Activated B cell treated with CpG ODN at 0.5 μM for 24 hours (primary cell): ENCODE measurements around the gene ESYT2. TPM values are rescaled to one million over a fixed set of nuclear protein-coding genes. Genes with fewer than 3 reads are reported as not detected.

Experiments
- ATAC-seq: fragments of 200-7000 bp; cut with Tn5 transposase; one replicate; pipeline ENCODE4 v1.10.0; 2021; ENCODE audit warnings: low read depth, mild to moderate bottlenecking, moderate library complexity
- CTCF ChIA-PET: fragments of 350-600 bp; sonication (Branson Sonifier 250); formaldehyde crosslinking; loops from one replicate; lab custom pipeline; 2021; ENCODE audit warnings: antibody characterized with exemption; lab: Charles Lee
- POLR2A ChIA-PET: fragments of 350-600 bp; sonication (Branson Sonifier 250); formaldehyde crosslinking; loops from one replicate; lab custom pipeline; 2021; ENCODE audit warnings: antibody characterized with exemption; lab: Charles Lee
- DNase-seq: peaks from one replicate; pipeline ENCODE4 v3.0.0; 2022
- H3K27ac Mint-ChIP-seq: one replicate; pipeline ENCODE4 v1.8.0; 2020; ENCODE audit warnings: mixed read lengths
- H3K27me3 Mint-ChIP-seq: one replicate; pipeline ENCODE4 v1.8.0; 2021; ENCODE audit warnings: mixed read lengths
- H3K36me3 Mint-ChIP-seq: one replicate; pipeline ENCODE4 v1.8.0; 2021; ENCODE audit warnings: low read depth, mixed read lengths
- H3K4me1 Mint-ChIP-seq: one replicate; pipeline ENCODE4 v1.8.0; 2021; ENCODE audit warnings: mixed read lengths
- H3K4me3 Mint-ChIP-seq: one replicate; pipeline ENCODE4 v1.8.0; 2020; ENCODE audit warnings: mild to moderate bottlenecking, mixed read lengths
- H3K9me3 Mint-ChIP-seq: one replicate; pipeline ENCODE4 v1.8.0; 2020; ENCODE audit warnings: mixed read lengths
- CTCF ChIP-seq: fragments of 200-600 bp; IDR thresholded peaks from one replicate; pipeline ENCODE4 v1.8.0; 2022; ENCODE audit warnings: antibody characterized with exemption, mild to moderate bottlenecking
- intact Hi-C: fragments of 100-400 bp; cut with micrococcal nuclease; formaldehyde crosslinking; loops from one replicate; pipeline ENCODE4 v1.15.1; 2024
- total RNA-seq: library from RNA; stranded (reverse); gene quantifications from 2 replicates; pipeline ENCODE4 v1.2.3, GENCODE V29; 2022

Gene ESYT2
- total RNA-seq, 1 donor from 2014 or later, result 21.3 TPM

- H3K9me3 Mint-ChIP-seq, result no peaks in the 10 kb centered on the region
- no peak for TF ChIP-seq CTCF
- CTCF ChIA-PET, result no interaction called here
- intact Hi-C loops, result loop anchor here (2.0 kb wide), 1 partner anchor 193 kb away; no protein-coding TSS in a partner anchor
- DNase-seq (no peak), ATAC-seq (no peak)
- H3K27me3 Mint-ChIP-seq, result no peaks in the 10 kb centered on the region
- no peak overlapping the region for H3K4me3 Mint-ChIP-seq
- POLR2A ChIA-PET, result no interaction called here
- peaks cover 23% of the 10 kb centered on the region for H3K36me3 Mint-ChIP-seq
- no peaks in the 10 kb centered on the region for H3K4me1 Mint-ChIP-seq
- no peak overlapping the region for H3K27ac Mint-ChIP-seq
Measured at GRCh38 chr7:158783595-158783994, 45.7 kb downstream of the ESYT2 start.

- Mint-ChIP-seq H3K27ac (no peak overlapping the region), H3K9me3 (no peaks in the 10 kb centered on the region), H3K4me1 (no peaks in the 10 kb centered on the region), H3K27me3 (no peaks in the 10 kb centered on the region), H3K4me3 (no peak overlapping the region), H3K36me3 (peaks cover 20% of the 10 kb centered on the region)
- CTCF ChIA-PET, result no interaction called here
- intact Hi-C loops, result loop anchor here (2.0 kb wide), 1 partner anchor 194 kb away; no protein-coding TSS in a partner anchor
- DNase-seq (no peak), ATAC-seq (no peak)
- TF ChIP-seq CTCF, result no peak
- POLR2A ChIA-PET, result no interaction called here
Measured at GRCh38 chr7:158782761-158783401, 46.4 kb downstream of the ESYT2 start.

DNA sequence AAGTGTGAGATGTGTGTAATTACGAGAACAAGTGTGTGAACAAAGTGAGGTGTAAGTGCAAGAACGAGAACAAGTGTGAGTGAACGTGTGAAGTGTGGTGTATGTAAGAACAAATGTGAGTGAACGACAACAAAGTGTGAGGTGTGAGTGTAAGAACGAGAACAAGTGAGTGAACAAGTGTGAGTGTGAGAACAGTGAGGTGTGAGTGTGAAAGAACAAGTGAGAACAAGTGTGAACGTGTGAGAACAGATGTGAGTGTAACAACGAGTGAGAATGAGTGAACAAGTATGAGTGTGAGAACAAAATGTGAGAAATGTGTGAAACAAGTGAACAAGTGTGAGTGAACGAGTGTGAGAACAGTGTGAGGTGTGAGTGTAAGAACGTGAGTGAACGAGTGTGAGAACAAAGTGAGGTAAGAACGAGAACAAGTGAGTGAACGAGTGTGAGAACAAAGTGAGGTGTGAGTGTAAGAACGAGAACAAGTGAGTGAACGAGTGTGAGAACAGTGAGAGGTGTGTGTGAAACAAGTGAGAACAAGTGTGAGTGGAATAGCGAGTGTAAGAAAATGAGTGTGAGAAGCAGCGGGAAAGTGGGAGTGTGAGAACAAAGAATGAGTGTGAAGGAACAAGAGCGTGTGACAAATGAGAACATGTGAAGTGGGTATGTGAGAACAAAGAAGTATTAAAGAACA is 47.2 kb downstream of the ESYT2 start:
- Mint-ChIP-seq H3K27me3 (no peaks in the 10 kb centered on the region), H3K9me3 (no peaks in the 10 kb centered on the region), H3K4me1 (no peaks in the 10 kb centered on the region), H3K36me3 (peaks cover 17% of the 10 kb centered on the region), H3K4me3 (no peak overlapping the region), H3K27ac (no peak overlapping the region)
- DNase-seq, result no peak
- POLR2A ChIA-PET, result no interaction called here
- intact Hi-C loops, result loop anchor here (2.0 kb wide), 1 partner anchor 195 kb away; no protein-coding TSS in a partner anchor
- ATAC-seq, result no peak
- CTCF ChIA-PET, result no interaction called here
- TF ChIP-seq CTCF, result no peak

DNA sequence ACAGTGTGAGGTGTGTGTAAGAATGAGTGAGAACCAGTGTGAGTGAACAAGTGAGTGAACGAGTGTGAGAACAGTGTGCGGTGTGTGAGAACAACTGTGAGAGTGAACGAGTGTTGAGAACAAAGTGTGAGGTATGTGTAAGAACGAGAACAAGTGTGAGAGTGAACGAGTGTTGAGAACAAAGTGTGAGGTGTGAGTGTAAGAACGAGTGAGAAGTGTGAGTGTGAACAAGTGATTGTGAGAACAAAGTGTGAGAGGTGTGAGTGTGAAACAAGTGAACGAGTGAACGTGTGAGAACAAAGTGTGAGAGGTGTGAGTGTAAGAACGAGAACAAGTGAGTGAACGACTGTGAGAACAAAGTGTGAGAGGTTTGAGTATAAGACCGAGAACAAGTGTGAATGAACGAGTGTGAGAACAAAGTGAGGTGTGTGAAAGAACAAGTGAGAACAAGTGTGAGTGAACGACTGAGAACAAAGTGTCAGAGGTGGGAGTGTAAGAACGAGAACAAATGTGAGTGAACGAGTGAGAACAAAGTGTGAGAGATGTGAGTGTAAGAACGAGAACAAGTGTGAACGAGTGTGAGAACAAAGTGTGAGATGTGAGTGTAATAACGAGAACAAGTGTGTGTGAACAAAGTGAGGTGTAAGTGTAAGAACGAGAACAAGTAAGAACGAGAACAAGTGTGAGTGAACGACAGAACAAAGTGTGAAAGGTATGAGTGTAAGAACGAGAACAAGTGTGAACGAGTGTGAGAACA is 47.9 kb downstream of the ESYT2 start:
- Mint-ChIP-seq H3K27me3 (no peaks in the 10 kb centered on the region), H3K4me3 (no peak overlapping the region), H3K27ac (no peak overlapping the region), H3K9me3 (no peaks in the 10 kb centered on the region), H3K4me1 (no peaks in the 10 kb centered on the region), H3K36me3 (peaks cover 15% of the 10 kb centered on the region)
- POLR2A ChIA-PET, result no interaction called here
- ATAC-seq (no peak), DNase-seq (no peak)
- intact Hi-C loops, result no loop called here
- CTCF ChIA-PET, result no interaction called here
- no peak for TF ChIP-seq CTCF
